A673 (cell line): Measurements from ENCODE around the gene MYO1E. TPM values are rescaled to one million over a fixed set of nuclear protein-coding genes. Genes with fewer than 3 reads are reported as not detected.

Source experiments
- BruUV-seq: library from RNA; stranded (reverse); fragments of 400-500 nt; replicated peaks from 2 replicates; lab custom pipeline; 2021; lab: Mats Ljungman, UMichigan
- CTCF ChIA-PET: fragments of 300-600 bp; sonication (Branson Sonifier 250); formaldehyde crosslinking; loops from one replicate; lab custom pipeline; 2022; ENCODE audit warnings: antibody characterized with exemption; lab: Charles Lee
- POLR2A ChIA-PET: fragments of 300-600 bp; sonication (Branson Sonifier 250); formaldehyde crosslinking; loops from one replicate; lab custom pipeline; 2022; ENCODE audit warnings: antibody characterized with exemption; ENCODE audit not compliant: low non-redundant PET; lab: Charles Lee
- DNase-seq: peaks from one replicate; pipeline ENCODE4 v3.0.0-alpha.2; 2015; ENCODE audit warnings: low spot score
- H3K27ac ChIP-seq: fragments of 200-600 bp; sonication (generic); 2 replicates; pipeline ENCODE4 v1.5.1; 2016; ENCODE audit warnings: mixed run types, low read depth, mild to moderate bottlenecking, mixed read lengths, antibody characterized with exemption, low read length; ENCODE audit not compliant: poor library complexity, severe bottlenecking
- H3K27me3 ChIP-seq: fragments of 200-600 bp; sonication (generic); replicated peaks from 2 replicates; pipeline ENCODE4 v1.6.1; 2017; ENCODE audit warnings: mixed run types, low read depth, mild to moderate bottlenecking, mixed read lengths, antibody characterized with exemption, low read length; ENCODE audit not compliant: insufficient read depth, poor library complexity
- H3K36me3 ChIP-seq: fragments of 200-600 bp; sonication (generic); 2 replicates; pipeline ENCODE4 v1.6.1; 2016; ENCODE audit warnings: mixed run types, mild to moderate bottlenecking, mixed read lengths, antibody characterized with exemption, low read length; ENCODE audit not compliant: insufficient read depth, poor library complexity, severe bottlenecking
- H3K4me1 ChIP-seq: fragments of 200-600 bp; sonication (generic); 2 replicates; pipeline ENCODE4 v1.6.1; 2017; ENCODE audit warnings: mixed run types, mild to moderate bottlenecking, mixed read lengths, antibody characterized with exemption, low read length; ENCODE audit not compliant: insufficient read depth, poor library complexity, severe bottlenecking
- H3K4me3 ChIP-seq: fragments of 200-600 bp; sonication (generic); 2 replicates; pipeline ENCODE4 v1.5.1; 2016; ENCODE audit warnings: low read depth, mixed run types, mild to moderate bottlenecking, mixed read lengths, low read length; ENCODE audit not compliant: poor library complexity, severe bottlenecking
- H3K9me3 ChIP-seq: fragments of 200-600 bp; sonication (generic); 2 replicates; pipeline ENCODE4 v1.6.1; 2016; ENCODE audit warnings: mixed run types, low read depth, mild to moderate bottlenecking, mixed read lengths, antibody characterized with exemption, low read length; ENCODE audit not compliant: poor library complexity, severe bottlenecking
- CTCF ChIP-seq: fragments of 300-800, 200-600 bp; sonication (generic); conservative IDR thresholded peaks from 2 replicates; pipeline ENCODE4 v1.5.1; 2017; ENCODE audit warnings: low read depth, mild to moderate bottlenecking, antibody characterized with exemption, low read length, moderate library complexity, mixed read lengths
- EZH2 ChIP-seq: fragments of 200-600 bp; sonication (generic); IDR thresholded peaks from 2 replicates; pipeline ENCODE4 v1.6.1; 2017; ENCODE audit warnings: borderline replicate concordance, low read depth, mild to moderate bottlenecking, mixed read lengths, antibody characterized with exemption, low read length; ENCODE audit not compliant: poor library complexity, severe bottlenecking
- intact Hi-C: fragments of 100-400 bp; cut with micrococcal nuclease; formaldehyde crosslinking; loops from one replicate; pipeline ENCODE4 v1.10.0; 2022; ENCODE audit not compliant: unreplicated experiment
- total RNA-seq: library from RNA; stranded (reverse); gene quantifications from 2 replicates; pipeline ENCODE4 v1.2.3, GENCODE V29; 2021

The MYO1E gene
- total RNA-seq, 1 experiment from 2014 or later: 7.9 TPM

GRCh38 chr15:59159210-59159609, 213.5 kb downstream of the MYO1E start:
- Histone ChIP-seq H3K9me3 (no peaks in the 10 kb centered on the region), H3K4me3 (no peak overlapping the region), H3K27ac (no peak overlapping the region), H3K36me3 (no peaks in the 10 kb centered on the region), H3K27me3 (no peaks in the 10 kb centered on the region), H3K4me1 (no peaks in the 10 kb centered on the region)
- ChIA-PET POLR2A (no interaction called here), CTCF (no interaction called here)
- TF ChIP-seq EZH2 (no peak), CTCF (no peak)
- no peak for DNase-seq
- intact Hi-C loops: no loop called here
- no TSS peak for BruUV-seq

- TF ChIP-seq EZH2: no peak
- no peak for TF ChIP-seq CTCF
- H3K36me3 ChIP-seq: no peaks in the 10 kb centered on the region
- no peak for DNase-seq
Measured at GRCh38 chr15:59158701-59159034, 214.0 kb downstream of the MYO1E start.

GRCh38 chr15:59157840-59158700, 214.6 kb downstream of the MYO1E start:
- Histone ChIP-seq H3K9me3 (no peaks in the 10 kb centered on the region), H3K27ac (no peak overlapping the region), H3K4me3 (no peak overlapping the region), H3K36me3 (no peaks in the 10 kb centered on the region), H3K27me3 (no peaks in the 10 kb centered on the region), H3K4me1 (no peaks in the 10 kb centered on the region)
- TF ChIP-seq EZH2 (no peak), CTCF (no peak)
- no TSS peak for BruUV-seq
- CTCF ChIA-PET: no interaction called here
- intact Hi-C loops: no loop called here
- POLR2A ChIA-PET: no interaction called here
- DNase-seq: no peak

More at GRCh38 chr15:59158701-59159034, 214.0 kb downstream of the MYO1E start:
- POLR2A ChIA-PET: no interaction called here
- H3K4me1 ChIP-seq: no peaks in the 10 kb centered on the region
- CTCF ChIA-PET: no interaction called here
- H3K4me3 ChIP-seq: no peak overlapping the region
- H3K9me3 ChIP-seq: no peaks in the 10 kb centered on the region
- intact Hi-C loops: no loop called here
- no peaks in the 10 kb centered on the region for H3K27me3 ChIP-seq
- H3K27ac ChIP-seq: no peak overlapping the region
- no TSS peak for BruUV-seq
